ENCODE results near the gene ITPR3.

DNA sequence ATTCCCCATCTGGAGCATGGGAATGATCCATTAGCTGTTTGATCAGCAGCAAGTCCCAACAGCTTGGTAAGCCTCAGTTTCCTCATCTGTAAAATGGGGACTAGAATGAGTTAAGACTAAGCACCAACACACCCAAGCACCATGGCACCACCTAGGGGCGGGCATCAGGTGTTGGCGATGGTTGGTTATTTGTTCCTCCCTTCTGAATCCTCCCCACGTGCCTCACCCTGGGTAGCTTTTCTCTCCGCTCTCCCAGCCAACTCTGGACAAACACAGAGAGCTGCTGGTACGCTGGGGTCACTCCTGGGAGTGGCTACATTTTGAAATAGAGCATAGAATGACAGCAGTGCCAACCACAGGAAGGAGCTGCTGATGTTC, 13.3 kb upstream of the ITPR3 start:
- peak; percentile 20 to 34 (median 29) for TF ChIP-seq CTCF (IDR thresholded peaks at IDR 0.05)
- peak in 1 of 2 donors; percentile 20 for TF ChIP-seq EP300 (IDR thresholded peaks at IDR 0.05)
